Keratinocyte (primary cell): ENCODE results near the gene TRIM29. TPM values are rescaled to one million over a fixed set of nuclear protein-coding genes. Genes with fewer than 3 reads are reported as not detected.
A peak's percentile ranks its signal among the peaks of the same experiment; 100 is the strongest.

ENCODE experiments used
- DNase-seq: peaks from one replicate; pipeline ENCODE4 v3.0.0-alpha.2; 2011; ENCODE audit warnings: low read depth, missing footprints, low spot score
- FAIRE-seq: peaks from 2 replicates; lab custom pipeline; 2011; peaks lifted over from hg19 to GRCh38; lab: Jason Lieb, UNC
- H2AFZ ChIP-seq: 2 replicates; pipeline ENCODE4 v1.6.0; 2012; ENCODE audit warnings: low read length, control low read depth, inconsistent platforms; ENCODE audit not compliant: control insufficient read depth
- H3K27ac ChIP-seq: 2 replicates; pipeline ENCODE4 v1.5.1; 2011; ENCODE audit warnings: low read length; ENCODE audit not compliant: control insufficient read depth, insufficient read depth
- H3K27me3 ChIP-seq: 3 replicates; pipeline ENCODE4 v1.6.0; 2011; ENCODE audit warnings: low read length; ENCODE audit not compliant: control insufficient read depth, insufficient read depth; ENCODE audit errors: extremely low read depth
- H3K36me3 ChIP-seq, 2 experiments: 2 replicates in 1 of 2; 3 replicates in 1 of 2; pipeline ENCODE4 v1.5.1; 2011; ENCODE audit warnings: low read length in 2 of 2, mild to moderate bottlenecking in 1 of 2; ENCODE audit not compliant: control insufficient read depth in 2 of 2, insufficient read depth in 2 of 2; ENCODE audit errors: extremely low read depth in 1 of 2
- H3K4me1 ChIP-seq: 3 replicates; pipeline ENCODE4 v1.5.1; 2011; ENCODE audit warnings: low read length; ENCODE audit not compliant: control insufficient read depth, insufficient read depth; ENCODE audit errors: extremely low read depth
- H3K4me2 ChIP-seq: 3 replicates; pipeline ENCODE4 v1.6.0; 2011; ENCODE audit warnings: low read depth, low read length; ENCODE audit not compliant: control insufficient read depth, insufficient read depth; ENCODE audit errors: extremely low read depth
- H3K4me3 ChIP-seq, 3 experiments: fragments of 200-600 bp in 1 of 3; sonication (generic) in 1 of 3; 2 replicates in 2 of 3; 3 replicates in 1 of 3; pipeline ENCODE4 v1.5.1; 2011 to 2016; ENCODE audit warnings: low read length in 3 of 3, mild to moderate bottlenecking in 3 of 3, control low read depth in 2 of 3, inconsistent platforms in 1 of 3, low read depth in 1 of 3, mixed read lengths in 1 of 3, mixed run types in 1 of 3, moderate library complexity in 1 of 3; ENCODE audit not compliant: control insufficient read depth in 2 of 3, insufficient read depth in 2 of 3; ENCODE audit errors: extremely low read depth in 1 of 3
- H3K79me2 ChIP-seq: 2 replicates; pipeline ENCODE4 v1.6.0; 2012; ENCODE audit warnings: low read length; ENCODE audit not compliant: control insufficient read depth, insufficient read depth
- H3K9ac ChIP-seq: 3 replicates; pipeline ENCODE4 v1.6.0; 2011; ENCODE audit warnings: low read length; ENCODE audit not compliant: control insufficient read depth, insufficient read depth; ENCODE audit errors: extremely low read depth
- H3K9me1 ChIP-seq: 3 replicates; pipeline ENCODE4 v1.6.0; 2011; ENCODE audit warnings: low read length; ENCODE audit not compliant: control insufficient read depth, insufficient read depth; ENCODE audit errors: extremely low read depth
- H3K9me3 ChIP-seq: 2 replicates; pipeline ENCODE4 v1.5.1; 2012; ENCODE audit warnings: low read depth, low read length; ENCODE audit not compliant: control insufficient read depth
- H4K20me1 ChIP-seq: 3 replicates; pipeline ENCODE4 v1.6.0; 2011; ENCODE audit warnings: low read length; ENCODE audit not compliant: control insufficient read depth, insufficient read depth; ENCODE audit errors: extremely low read depth
- EZH2 ChIP-seq: IDR thresholded peaks from one replicate; pipeline ENCODE4 v1.6.1; 2012; ENCODE audit warnings: inconsistent platforms, mild to moderate bottlenecking, low read length, moderate library complexity
- dilution Hi-C: fragments of 300-500 bp; cut with MboI; formaldehyde crosslinking; loops from one replicate; pipeline ENCODE4 v1.7.0; 2020; ENCODE audit warnings: low sequenced_read_pairs; ENCODE audit not compliant: extremely low pct_ligation_motif_present
- polyA plus RNA-seq, 5 experiments: library from polyadenylated mRNA; depleted of rRNA in 3 of 5; stranded (reverse) in 3 of 5; stranded (forward) in 1 of 5; unstranded in 1 of 5; fragments of >200 nt; gene quantifications; 1 replicate in 1 of 5; 2 replicates in 3 of 5; 3 replicates in 1 of 5; pipeline versions ENCODE4 v1.2.1 to v1.2.3, GENCODE V29; 2011 to 2012; ENCODE audit warnings: missing spikeins in 2 of 5, low read depth in 1 of 5, low replicate concordance in 1 of 5
- TF ChIP-seq, protein P1 (sequence below), 3 experiments: IDR thresholded peaks in 1 of 3; conservative IDR thresholded peaks in 1 of 3; optimal IDR thresholded peaks in 1 of 3; 2 replicates in 2 of 3; 3 replicates in 1 of 3; pipeline versions ENCODE3 to v1.5.1; 2011; ENCODE audit warnings: low read length in 3 of 3, mild to moderate bottlenecking in 3 of 3, moderate library complexity in 2 of 3, control low read depth in 1 of 3, inconsistent platforms in 1 of 3; ENCODE audit not compliant: insufficient read depth in 2 of 3; ENCODE audit errors: extremely low read depth in 1 of 3

Gene TRIM29
- polyA plus RNA-seq, 1 donor (not counting 4 experiments of a cell fraction or from before 2014, with no cell fraction given) = 463 TPM

DNA sequence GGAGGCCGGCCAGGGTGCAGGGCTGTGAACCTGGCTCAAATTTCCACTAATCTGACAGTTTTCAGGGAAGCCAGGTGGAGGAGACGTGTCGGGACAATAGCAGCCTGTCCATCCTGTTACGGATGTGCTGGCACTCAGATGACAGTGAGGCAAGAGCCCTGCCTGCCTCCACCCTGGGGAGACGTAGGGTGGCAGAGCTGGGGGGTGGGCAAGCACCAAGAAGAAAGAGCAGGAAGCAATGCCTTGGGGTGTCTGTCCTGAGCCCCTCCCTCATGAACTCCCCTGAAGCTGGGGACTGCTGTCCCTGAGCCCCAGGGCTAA, 10.0 kb upstream of the TRIM29 start:
- Histone ChIP-seq H4K20me1 (no peaks in the 10 kb centered on the region), H2AFZ (peak overlapping the region; percentile 26), H3K9me1 (no peaks in the 10 kb centered on the region), H3K4me1 (peaks cover 9% of the 10 kb centered on the region), H3K4me2 (peak overlapping the region; percentile 27), H3K27ac (no peak overlapping the region), H3K27me3 (peaks cover 13% of the 10 kb centered on the region), H3K9ac (peak overlapping the region; percentile 22), H3K36me3 (no peaks in the 10 kb centered on the region), H3K4me3 (no peak overlapping the region), H3K79me2 (no peaks in the 10 kb centered on the region), H3K9me3 (no peaks in the 10 kb centered on the region)
- TF ChIP-seq EZH2 = no peak
- TF ChIP-seq, protein P1, sequence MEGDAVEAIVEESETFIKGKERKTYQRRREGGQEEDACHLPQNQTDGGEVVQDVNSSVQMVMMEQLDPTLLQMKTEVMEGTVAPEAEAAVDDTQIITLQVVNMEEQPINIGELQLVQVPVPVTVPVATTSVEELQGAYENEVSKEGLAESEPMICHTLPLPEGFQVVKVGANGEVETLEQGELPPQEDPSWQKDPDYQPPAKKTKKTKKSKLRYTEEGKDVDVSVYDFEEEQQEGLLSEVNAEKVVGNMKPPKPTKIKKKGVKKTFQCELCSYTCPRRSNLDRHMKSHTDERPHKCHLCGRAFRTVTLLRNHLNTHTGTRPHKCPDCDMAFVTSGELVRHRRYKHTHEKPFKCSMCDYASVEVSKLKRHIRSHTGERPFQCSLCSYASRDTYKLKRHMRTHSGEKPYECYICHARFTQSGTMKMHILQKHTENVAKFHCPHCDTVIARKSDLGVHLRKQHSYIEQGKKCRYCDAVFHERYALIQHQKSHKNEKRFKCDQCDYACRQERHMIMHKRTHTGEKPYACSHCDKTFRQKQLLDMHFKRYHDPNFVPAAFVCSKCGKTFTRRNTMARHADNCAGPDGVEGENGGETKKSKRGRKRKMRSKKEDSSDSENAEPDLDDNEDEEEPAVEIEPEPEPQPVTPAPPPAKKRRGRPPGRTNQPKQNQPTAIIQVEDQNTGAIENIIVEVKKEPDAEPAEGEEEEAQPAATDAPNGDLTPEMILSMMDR (optimal IDR thresholded peaks at IDR 0.05 in 1 of 3, IDR thresholded peaks at IDR 0.05 in 1 of 3, conservative IDR thresholded peaks at IDR 0.05 in 1 of 3; ENCODE audit: extremely low read depth in 1 of 3, insufficient read depth in 2 of 3, low read length in 3 of 3) = no peak
- dilution Hi-C loops = no loop called here
- FAIRE-seq (no peak), DNase-seq (no peak)

DNA sequence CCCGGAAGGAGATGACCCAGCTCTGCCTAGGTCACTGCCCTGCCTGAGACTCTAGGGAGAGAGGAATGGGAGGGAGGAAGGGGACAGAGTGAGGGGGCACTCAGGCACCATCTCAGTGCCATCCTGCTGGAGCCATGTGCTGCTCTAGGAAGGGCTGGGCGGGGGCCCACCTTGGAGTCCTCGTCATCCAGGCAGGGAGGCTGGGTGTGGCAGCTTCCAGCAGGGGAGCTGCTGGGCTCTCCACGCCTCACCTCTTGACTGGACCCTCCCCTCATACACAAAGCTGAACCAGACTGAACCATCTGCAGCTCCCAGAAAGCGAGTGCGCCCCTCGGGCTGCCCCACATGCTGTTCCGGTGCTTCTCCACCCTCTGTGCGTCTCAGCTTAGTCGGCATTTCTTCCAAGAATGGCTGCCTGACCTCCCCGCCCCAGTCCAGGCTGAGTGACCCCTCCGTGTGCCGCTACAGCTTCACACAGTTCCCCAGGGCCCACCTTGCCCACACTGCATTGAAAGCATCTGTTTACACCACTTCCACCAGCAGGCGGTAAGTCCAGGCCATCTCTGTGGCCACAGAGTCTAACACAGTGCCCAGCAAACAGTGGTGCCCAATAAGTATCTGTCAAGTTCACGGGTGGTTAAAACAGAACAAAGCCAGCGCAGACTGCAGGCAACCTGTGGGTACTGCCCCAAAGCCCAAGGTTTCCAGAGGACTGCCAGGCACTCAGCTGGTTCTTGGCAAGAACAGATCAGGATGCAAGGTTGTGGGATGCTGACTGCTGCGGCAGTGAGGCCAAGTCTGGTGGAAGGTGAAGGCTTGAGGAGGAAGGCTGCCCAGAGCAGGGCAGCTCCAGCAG, 9.4 kb upstream of the TRIM29 start:
- Histone ChIP-seq H3K27ac (no peak overlapping the region), H3K4me3 (no peak overlapping the region)
- dilution Hi-C loops = no loop called here

More for the DNA sequence above, 9.4 kb upstream of the TRIM29 start:
- H3K9me1 ChIP-seq = no peaks in the 10 kb centered on the region
- DNase-seq (no peak), FAIRE-seq (no peak)
- H4K20me1 ChIP-seq = no peaks in the 10 kb centered on the region
- H3K9ac ChIP-seq = peak overlapping the region; percentile 22
- peak overlapping the region; percentile 27 for H3K4me2 ChIP-seq
- peak overlapping the region; percentile 26 for H2AFZ ChIP-seq
- no peaks in the 10 kb centered on the region for H3K36me3 ChIP-seq
- peaks cover 13% of the 10 kb centered on the region for H3K27me3 ChIP-seq
- H3K4me1 ChIP-seq = peaks cover 9% of the 10 kb centered on the region
- H3K9me3 ChIP-seq = no peaks in the 10 kb centered on the region
- TF ChIP-seq, protein P1 (optimal IDR thresholded peaks at IDR 0.05 in 1 of 3, IDR thresholded peaks at IDR 0.05 in 1 of 3, conservative IDR thresholded peaks at IDR 0.05 in 1 of 3; ENCODE audit: extremely low read depth in 1 of 3, insufficient read depth in 2 of 3, low read length in 3 of 3) = peak in 1 of 3 experiments; percentile 5
- no peak for TF ChIP-seq EZH2
- H3K79me2 ChIP-seq = no peaks in the 10 kb centered on the region
